Left renal cortex interstitium (tissue), 4 donors: ENCODE measurements around the gene APBB3. TPM values are rescaled to one million over a fixed set of nuclear protein-coding genes. Genes with fewer than 3 reads are reported as not detected.
"Not testable (repeated sequence)": the region's sequence is repeated elsewhere in the genome, so short reads cannot be mapped to it uniquely, and the experiment has no call there.

Experiments used
- DNase-seq, 4 donors: peaks; one replicate each; pipeline ENCODE4 v3.0.0-alpha.2; 2013; ENCODE audit warnings: low read depth in 4 of 4, low spot score in 2 of 4, missing footprints in 1 of 4
- polyA plus RNA-seq, 4 donors: library from polyadenylated mRNA; unstranded; fragments of 120-200 nt; gene quantifications; one replicate each; pipeline ENCODE4 v1.2.1, GENCODE V29; 2013; ENCODE audit not compliant: insufficient read length in 4 of 4

The APBB3 gene, protein sequence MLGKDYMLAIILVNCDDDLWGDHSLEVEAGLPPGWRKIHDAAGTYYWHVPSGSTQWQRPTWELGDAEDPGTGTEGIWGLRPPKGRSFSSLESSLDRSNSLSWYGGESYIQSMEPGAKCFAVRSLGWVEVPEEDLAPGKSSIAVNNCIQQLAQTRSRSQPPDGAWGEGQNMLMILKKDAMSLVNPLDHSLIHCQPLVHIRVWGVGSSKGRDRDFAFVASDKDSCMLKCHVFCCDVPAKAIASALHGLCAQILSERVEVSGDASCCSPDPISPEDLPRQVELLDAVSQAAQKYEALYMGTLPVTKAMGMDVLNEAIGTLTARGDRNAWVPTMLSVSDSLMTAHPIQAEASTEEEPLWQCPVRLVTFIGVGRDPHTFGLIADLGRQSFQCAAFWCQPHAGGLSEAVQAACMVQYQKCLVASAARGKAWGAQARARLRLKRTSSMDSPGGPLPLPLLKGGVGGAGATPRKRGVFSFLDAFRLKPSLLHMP
- 10 to 100 TPM; 28.4 to 65.8 (median 41.3) TPM for polyA plus RNA-seq

DNA sequence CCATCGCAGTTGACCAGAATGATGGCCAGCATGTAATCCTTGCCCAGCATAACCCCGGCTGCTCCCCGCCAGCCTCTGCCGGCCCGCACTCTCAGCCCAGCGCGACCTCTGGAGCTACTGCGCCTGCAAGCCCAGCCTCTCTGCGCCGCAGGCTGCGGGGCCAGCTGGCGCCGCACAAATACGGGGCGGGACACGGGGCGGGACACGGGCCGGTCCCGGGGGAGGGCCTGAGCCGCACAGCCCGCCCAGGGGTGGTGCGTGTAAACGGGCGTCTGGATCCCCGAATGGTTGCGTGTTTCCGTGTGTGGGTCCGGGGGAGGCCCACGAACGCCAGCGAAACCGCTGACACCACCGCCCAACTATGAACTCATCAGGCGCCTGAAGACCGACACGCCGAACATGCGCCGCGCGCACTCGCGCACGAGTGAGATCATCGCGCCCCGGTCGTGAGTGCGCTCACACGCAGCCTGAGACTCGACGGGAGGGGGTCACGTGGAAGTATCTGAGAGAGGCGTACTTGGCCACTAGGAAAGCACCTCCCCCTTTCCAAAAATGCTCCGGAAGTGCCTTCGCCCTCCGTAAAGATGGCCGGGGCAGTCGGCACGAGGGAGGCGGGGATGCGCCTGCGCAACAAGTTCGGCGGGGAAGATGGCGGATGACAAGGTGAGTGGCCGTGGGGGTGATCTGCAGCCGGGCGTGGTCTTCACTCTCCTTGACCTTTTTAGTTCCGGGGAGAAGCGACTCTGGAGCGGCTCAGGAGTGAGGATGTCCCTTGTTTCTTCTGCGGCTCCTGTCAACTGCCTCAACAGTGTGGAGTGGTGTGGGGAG lies at the start of gene APBB3, which contains the start of gene SLC35A4:
TSS of gene APBB3 (minus strand) at position 403 of the 828 bp plus-strand sequence. CDS start at position 50, 353 bp downstream.
TSS of gene SLC35A4 (plus strand) at position 633 of the 828 bp plus-strand sequence. CDS start 2,342 bp downstream, outside the sequence.
- peak; percentile 90 to 96 (median 94) for DNase-seq

DNA sequence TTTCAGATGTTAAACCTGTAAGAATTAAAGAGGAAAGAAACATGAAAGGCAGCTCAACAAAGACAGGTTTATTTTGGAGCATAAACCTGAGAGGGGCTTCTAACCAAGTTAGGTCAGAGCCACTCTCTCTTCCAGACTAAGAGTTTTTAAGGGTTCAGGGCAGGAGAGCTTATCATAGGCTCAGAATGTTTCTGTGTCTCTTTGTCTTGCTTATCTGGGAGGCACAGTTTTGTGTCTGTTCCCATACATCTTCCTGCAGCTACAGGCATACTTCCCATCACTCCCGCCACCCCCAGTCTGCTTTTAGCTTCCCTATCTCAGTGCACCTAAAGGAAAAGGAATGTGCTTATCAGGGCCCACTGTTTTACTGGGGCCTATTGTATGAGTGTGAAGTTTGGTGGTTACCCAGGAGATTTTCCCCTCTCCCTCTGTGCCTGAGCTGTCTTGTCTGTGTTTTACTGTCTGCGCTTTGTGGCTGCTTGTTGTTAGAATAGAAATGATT lies 46.7 kb upstream of the APBB3 start:
- DNase-seq, result no peak

DNA sequence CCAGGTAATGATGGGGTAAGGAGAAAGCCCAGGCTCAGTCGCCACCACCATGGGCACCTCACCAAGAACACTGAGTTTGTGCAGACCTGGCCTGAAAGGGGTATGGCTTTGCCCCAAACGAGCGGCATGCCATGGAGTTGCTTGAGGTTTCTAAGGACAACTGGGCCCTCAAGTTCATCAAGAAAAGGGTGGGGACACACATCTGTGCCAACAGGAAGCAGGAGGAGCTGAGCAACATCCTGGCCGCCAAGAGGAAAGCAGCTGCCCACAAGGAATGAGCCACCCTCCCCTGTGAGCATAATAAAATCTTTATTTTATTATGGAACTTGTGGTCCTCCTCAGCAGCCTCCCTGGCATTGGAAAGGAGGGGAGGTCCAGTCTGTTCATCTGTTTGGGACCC lies 44.7 kb upstream of the APBB3 start:
- no peak for DNase-seq

DNA sequence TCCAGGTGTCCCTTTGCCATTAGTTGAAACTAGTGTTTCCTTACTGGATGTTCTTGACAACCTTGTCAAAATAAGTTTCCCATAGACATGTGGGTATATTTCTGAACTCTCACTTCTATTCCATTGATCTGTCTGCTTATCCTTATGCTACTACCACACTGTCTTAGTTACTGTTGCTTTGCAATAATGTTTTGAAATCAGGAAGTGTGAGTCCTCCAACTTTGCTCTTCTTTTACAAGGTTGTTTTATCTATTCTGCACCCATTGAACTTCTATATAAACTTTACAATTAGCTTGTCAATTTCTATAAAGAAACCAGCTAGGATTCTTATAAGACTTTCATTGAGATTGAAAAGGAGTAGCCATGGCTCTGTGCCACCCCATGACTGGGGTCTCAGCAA lies 44.3 kb upstream of the APBB3 start:
- DNase-seq, result no peak

DNA sequence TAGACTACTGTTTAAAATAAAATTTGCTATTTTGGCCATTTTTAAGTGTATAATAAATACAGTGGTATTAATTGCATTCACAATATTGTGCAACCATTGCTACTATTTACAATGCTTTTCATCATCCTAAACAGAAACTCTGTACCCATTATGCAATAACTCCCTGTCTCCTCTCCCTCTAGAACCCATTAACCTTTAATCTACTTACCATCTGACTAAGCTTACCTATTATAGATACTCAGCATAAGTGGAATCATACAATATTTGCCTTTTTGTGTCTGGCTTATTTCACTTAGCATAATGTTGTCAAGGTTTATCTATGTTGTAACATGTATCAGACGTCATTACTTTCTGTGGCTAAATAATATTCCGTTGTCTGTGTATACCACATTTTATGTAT lies 42.6 kb upstream of the APBB3 start:
- no peak for DNase-seq

DNA sequence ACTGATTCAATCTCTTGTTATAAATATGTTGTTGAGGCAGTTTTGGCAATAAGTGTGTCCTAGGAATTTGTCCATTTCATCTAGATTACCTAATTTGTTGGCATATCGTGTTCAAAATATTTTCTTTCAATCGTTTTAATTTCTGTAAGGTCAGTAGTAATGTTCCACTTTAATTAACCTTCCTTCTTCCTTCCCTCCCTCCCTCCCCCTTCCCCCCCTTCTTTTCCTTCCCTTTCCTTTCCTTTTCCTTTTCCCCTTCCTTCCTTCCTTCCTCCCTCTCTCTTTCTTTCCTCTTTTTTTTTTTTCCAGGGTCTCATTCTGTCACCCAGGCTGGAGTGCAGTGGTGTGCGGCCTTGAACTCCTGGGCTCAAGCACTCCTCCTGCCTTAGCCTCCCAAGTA lies 41.5 kb upstream of the APBB3 start:
- no peak for DNase-seq

DNA sequence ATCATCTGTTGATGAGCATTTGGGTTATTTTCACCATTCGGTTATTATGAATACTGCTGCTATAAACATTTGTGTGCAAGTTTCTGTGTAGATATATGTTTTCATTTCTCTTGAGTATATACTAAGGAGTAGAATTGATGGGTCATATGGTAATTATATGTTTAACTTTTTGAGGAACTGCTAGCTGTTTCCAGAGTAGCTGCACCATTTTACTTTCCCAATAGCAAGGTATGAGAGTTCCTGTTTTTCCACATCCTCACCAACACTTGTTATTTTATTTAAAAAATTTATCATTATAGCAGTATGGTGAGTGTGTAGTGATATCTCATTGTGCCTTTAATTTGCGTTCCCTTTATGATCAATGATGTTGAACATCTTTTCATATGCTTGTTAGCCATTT lies 39.3 kb upstream of the APBB3 start:
- no peak for DNase-seq

DNA sequence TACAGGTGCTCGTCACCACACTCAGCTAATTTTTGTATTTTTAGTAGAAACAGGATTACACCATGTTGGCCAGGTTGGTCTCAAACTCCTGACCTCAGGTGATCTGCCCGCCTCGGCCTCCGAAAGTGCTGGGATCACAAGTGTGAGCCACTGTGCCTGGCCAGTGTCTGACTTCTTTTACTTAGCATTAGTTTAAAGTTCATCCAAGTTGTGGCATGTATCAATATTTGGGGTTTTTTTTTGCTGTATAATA lies 39.0 kb upstream of the APBB3 start:
- DNase-seq, result not testable (repeated sequence)

DNA sequence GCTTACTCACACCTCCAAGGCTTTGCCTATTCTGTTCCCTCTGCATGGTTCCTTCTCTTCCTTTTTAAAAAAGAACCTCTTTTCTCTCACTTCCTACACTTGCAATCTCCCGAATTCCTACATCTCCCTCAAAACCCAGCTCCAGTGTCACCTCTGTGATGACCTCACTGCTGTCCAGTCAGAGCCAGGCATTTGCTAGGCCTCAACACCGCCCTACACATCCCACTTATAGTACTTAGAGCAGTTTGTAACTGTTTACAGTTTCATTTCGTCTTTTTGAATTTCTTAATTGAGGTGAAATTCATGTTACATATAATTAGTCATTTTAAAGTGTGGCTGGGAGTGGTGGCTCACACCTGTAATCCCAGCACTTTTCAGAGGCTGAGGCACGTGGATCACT lies 37.7 kb upstream of the APBB3 start:
- DNase-seq, result no peak

DNA sequence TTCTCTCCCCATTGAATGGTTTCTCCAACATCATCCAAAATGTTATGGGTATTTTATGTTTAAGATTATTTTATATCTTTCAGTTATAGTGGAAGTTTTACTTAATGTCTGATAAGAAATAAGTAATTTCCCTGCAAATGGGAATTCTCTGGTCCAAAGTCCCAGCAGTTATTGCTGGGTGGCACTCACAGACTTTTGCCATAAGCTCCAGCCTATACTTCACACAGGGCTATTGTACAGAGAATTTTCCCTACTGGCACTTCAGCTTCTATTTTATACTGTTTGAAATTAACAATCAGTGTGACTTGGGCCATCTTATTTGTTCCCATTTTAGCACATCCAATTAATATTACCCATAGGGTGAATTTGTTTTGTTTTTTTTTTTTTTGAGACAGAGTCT lies 35.7 kb upstream of the APBB3 start:
- DNase-seq, result no peak

DNA sequence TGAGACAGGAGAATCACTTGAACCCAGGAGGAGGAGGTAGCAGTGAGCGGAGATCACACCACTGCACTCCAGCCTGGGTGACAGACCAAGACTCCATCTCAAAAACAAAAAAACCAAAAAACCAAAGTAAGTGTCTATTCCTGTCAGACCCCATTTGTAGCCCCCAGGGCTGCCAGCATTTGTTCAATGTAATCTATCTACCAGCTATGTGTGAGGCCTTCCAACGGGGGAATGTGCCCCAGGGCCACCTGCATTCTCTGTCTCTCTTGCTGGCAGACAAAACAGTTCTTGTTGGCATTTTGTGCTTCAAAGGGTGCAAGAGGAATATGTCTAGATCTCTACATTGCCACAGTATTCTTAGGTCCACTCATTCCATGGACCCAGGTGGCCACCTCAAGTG lies 34.4 kb upstream of the APBB3 start:
- no peak for DNase-seq

DNA sequence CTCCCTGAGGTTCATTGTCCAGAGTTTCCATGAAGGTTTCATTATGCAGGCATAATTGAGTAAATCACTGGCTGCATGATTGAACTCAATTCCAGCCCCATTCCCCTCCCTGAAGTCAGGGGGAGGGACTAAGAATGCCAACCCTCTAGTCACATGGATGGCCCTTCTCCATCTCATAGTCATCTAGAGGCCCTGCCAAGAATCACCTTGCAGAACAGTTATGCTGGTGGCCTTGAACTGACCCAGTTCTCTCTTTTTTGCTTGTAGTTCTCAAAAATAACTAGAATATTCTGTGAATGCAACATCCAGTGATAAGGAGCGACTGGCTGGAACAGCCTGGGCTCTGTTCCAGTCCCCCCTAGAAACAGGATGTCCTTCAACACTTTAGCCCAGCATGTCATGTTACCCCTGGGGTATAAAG lies 31.9 kb upstream of the APBB3 start:
- DNase-seq, result no peak

DNA sequence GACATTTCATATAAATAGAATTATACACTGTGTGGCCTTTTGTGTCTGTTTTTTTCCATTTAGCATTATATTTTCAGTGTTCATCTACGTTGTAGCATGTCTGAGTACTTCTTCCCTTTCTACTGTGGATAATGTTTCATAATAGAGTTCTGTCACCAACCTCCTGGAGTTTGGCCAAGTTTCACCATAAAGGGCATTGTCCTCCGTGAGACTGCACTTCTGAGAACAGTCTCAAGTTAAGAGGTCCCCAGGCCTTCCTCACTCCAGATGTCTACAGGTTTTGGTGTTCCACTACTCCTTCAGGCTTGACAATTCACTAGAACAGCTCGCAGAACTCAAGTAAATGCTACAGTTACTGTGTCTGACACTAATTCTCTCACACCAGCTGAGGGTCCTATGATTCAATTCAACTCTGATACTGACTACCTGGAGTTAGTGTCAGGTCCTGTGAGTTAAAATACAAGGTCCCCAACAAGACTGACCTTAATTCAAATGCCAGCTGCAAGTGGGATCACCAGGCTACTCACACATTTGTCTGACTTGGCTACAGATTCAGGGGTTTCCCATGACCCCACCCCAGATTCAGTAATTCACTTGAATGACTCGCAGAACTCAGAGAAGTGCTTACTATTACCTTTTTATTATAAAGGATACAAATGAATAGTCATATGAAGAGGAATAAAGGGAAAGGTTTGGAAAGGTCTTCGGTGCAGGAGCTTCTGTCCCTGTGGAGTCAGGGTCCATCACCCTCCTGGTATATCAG lies 31.3 kb upstream of the APBB3 start:
- no peak for DNase-seq

DNA sequence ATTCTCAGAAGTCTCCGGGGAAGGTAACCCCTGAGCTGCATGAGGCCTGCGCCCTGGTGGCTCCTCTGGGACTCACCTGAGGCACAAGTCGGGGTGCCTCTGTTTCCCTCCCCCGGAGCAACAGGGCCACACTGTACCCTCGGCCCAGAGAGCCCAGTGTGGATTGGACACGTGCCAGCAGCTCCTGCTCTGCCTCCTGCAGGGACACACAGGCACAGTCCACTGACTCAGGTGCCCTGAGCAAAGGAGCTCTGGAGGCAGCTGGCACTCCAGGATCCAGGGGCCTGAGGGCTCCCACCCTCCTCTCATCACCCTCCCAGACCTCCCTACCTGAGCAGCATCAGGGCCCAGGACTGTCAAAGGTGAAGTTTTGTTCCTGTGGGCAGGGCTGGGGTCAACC lies 29.8 kb upstream of the APBB3 start:
- no peak for DNase-seq

DNA sequence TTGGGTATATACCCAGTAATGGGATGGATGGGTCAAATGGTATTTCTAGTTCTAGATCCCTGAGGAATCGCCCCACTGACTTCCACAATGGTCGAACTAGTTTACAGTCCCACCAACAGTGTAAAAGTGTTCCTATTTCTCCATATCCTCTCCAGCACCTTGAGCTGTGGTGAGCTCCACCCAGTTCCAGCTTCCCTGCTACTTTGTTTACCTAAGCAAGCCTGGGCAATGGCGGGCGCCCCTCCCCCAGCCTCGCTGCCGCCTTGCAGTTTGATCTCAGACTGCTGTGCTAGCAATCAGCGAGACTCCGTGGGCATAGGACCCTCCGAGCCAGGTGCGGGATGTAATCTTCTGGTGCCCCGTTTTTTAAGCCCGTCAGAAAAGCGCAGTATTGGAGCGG lies 28.7 kb upstream of the APBB3 start:
- not testable (repeated sequence) for DNase-seq

DNA sequence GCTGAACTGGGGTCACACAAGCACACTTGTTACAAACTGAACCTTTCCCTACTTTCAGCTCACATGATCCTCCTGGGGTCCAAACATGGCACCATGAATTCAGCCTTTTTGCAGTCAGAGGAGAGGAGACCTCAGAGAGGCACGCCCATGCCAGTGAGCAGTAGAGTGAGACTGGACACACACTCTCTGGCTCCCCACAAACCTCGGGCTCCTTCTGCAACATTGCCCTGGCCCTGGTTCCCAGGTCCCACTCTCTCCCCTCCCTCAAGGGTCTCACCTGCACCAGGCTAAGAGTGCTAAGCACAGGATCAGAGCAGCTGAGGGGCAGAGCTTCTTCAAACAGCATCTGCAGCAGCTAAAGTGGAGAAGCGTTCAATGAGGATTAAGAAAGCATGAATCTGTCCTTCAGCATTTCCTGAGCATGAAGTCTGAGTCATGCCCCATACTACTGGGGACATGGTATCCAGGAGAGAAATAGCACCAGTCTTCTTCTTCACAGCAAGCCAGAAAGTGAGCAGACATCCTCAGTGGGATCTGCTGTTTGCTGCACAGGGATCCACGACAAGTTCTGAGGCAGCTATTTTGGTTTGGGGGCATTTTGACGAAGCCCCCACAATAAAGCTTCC lies 27.5 kb upstream of the APBB3 start:
- no peak for DNase-seq

DNA sequence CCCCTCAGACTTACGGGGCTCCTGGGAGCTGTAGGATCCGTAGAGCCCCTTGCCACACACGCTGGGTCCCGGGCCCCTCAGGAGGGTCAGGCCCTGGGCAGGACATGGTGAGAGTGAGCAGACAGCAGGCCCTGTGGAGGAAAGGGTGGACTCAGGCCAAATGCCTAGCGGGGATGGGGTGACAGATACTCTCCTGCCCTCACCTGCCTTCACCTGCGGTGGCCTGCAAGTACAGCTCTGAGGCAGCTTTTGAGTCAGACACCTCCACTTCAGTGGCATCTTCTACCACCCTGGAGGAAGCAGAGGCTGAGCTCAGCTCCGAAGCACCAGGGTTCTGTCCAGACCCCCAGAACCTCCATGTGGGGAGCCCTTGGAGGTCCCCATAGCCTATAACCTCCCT lies 26.5 kb upstream of the APBB3 start:
- no peak for DNase-seq

DNA sequence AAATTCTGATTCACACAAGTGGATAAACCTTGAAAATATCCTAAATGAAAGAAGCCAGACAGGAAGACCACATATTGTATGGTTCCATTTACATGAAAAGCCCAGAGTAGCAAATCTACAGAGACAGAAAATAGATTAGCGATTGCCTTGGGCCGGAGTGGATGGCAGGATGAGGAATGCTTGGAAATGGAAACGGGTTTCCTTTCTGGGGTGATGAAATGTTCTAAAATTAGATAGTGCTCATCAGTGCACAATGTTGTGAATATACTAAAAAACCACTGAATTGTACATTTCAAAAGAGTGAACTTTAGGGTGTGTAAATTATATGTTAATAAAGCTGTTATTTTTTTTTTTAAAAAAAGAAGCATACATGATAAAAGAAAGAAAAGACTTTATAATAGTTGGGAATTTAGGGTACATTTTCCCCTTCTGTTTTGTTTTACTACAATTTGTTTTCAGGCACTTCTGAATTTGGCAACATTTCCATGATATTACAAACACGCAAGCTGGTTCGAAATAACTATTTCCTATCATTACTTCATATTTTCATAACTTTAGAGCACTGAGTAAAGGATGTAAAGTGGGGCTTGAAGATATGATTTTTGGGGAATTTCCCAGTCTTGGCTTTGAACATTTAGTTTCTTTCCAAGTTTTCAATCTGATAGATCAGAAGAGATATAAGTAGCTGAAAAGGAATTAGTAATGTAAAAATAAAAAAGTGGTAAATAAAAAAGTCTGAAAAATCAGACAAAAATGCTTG lies 24.1 kb upstream of the APBB3 start:
- no peak for DNase-seq

DNA sequence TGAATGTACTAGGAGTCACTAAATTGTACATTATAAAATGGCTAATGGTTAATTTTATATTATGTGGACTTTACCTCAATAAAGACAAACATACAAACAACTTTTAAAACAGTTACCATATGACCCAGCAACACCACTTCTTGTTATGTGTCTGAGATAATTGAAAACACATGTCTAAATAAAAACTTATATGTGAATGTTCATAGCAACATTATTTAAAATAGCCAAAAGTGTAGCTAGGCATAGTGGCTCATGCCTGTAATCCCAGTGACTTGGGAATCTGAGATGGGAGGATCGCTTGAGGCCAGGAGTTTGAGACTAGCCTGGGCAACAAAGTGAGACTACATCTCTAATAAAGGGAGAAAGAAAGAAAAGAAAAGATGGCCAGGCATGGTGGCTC lies 23.1 kb upstream of the APBB3 start:
- DNase-seq, result no peak
